ENCODE measurements around the gene GHITM.
"Not testable (repeated sequence)": the region's sequence is repeated elsewhere in the genome, so short reads cannot be mapped to it uniquely, and the experiment has no call there.

The GHITM gene, protein sequence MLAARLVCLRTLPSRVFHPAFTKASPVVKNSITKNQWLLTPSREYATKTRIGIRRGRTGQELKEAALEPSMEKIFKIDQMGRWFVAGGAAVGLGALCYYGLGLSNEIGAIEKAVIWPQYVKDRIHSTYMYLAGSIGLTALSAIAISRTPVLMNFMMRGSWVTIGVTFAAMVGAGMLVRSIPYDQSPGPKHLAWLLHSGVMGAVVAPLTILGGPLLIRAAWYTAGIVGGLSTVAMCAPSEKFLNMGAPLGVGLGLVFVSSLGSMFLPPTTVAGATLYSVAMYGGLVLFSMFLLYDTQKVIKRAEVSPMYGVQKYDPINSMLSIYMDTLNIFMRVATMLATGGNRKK

DNA sequence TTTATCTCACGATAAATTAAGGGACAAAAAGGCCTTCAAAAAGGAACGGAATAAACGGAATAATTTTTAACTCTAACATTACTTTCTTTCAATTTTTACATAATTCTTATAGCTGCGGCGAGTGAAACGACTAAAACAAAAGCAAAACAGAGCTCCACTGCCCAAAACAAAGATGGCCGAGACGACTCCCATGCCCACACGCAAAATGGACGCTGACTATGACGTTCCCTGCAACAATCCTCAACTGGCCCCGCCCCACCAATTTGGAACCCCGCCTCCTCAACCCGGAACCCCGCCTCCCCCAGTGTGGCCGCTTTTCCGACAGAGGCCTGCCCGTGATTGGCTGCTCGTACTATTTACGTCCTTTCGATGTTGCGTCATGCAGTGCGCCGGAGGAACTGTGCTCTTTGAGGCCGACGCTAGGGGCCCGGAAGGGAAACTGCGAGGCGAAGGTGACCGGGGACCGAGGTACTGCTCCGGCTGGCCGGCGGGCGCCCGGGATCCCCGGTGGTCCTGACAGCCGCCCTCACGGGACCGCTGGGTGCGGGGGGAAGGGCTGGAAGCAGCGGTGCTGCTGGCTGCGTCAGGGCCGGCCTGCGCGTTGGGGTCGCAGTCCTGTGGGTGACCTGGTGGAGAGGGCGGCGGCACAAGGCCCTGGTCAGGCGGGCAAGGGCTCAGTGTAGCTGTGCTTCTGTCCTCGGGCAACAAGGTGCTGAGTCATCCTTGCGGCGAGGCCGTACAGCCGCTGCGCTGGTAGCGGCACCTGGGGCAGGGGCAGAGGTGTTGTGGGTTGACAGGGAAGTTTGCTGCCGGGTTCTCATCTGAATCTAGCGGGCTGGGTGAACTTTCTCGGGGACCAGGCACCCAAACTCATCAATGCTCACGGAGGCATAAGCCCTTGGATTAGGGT is at the start of gene GHITM:
Gene GHITM (plus strand): TSS at position 384 of the 910 bp plus-strand sequence. CDS start 1,992 bp downstream, outside the sequence.
- H3K4me3 Mint-ChIP-seq = peak within 1 kb of the TSS; percentile 98
- no peaks in the 10 kb centered on the region for H3K27me3 Mint-ChIP-seq
- H3K36me3 Mint-ChIP-seq (ENCODE audit: low read depth) = peaks cover 50% of the 10 kb centered on the region
- H3K4me1 Mint-ChIP-seq (ENCODE audit: low read depth) = peaks cover 45% of the 10 kb centered on the region
- peak within 1 kb of the TSS; percentile 99 for H3K27ac Mint-ChIP-seq
- no peaks in the 10 kb centered on the region for H3K9me3 Mint-ChIP-seq
- DNase-seq = peak; percentile 99

DNA sequence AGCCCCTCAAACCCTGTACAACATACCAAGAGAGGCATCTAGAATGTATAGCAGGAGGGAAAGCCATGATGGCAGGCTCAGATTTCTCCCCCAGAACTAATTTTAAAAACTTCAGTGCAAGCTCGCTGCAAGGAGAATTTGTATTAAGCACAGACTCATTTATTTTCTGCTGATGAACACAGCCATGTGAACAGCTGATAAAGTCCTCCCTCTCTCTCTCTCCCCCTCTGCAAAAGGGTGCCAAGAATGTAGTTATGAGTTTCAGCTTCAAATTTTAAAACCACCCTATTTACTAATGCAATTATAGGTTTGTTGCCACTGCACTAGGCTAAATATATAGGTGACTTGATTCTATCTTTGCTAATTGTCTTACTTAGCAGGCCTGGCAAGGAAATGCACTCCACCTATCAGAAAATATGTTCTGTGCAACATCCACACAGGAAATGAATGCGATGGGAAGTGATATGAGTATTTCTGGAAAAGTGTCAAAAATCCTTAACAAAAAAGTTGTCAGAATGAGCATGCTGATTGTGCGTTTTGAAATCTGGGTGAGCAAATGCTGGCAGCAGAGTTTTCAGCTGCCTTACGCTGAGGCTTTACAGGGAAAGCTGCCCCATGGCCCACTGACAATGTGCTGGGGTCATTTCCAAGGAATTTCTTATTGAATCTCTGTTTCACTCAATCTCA is 43.4 kb upstream of the GHITM start:
- Mint-ChIP-seq H3K36me3 (ENCODE audit: low read depth) (no peaks in the 10 kb centered on the region), H3K9me3 (no peaks in the 10 kb centered on the region), H3K4me3 (no peak overlapping the region), H3K27ac (no peak overlapping the region), H3K4me1 (ENCODE audit: low read depth) (no peaks in the 10 kb centered on the region), H3K27me3 (peaks cover 10% of the 10 kb centered on the region)
- no peak for DNase-seq

DNA sequence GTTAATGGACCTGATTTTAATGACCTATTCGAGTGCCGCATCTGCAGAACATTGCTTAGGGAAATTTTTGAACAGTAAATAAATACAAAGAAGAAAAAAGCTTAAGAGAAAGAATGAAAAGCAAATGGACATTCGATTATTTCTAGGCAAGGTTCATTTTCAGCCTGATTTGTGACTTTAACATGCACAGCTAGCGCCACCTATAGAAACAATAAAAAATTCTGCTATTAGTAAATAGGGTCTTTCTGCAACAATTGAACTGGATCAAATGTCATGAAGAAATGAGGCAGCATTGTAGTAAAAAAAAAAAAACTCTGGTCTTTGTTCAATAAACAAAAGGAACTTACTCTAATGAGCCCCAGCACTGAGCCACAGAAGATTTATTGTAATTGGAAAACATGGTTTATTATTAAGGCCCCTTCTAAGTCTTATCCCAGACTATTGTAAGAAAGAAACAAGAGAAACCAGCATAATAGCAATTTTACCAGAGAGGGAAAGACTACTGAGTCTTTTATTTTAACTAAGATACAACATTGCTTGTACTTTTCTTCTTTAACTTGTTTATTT is 41.4 kb upstream of the GHITM start:
- Mint-ChIP-seq H3K4me3 (no peak overlapping the region), H3K27ac (no peak overlapping the region), H3K4me1 (ENCODE audit: low read depth) (no peaks in the 10 kb centered on the region), H3K36me3 (ENCODE audit: low read depth) (no peaks in the 10 kb centered on the region), H3K27me3 (peaks cover 10% of the 10 kb centered on the region), H3K9me3 (no peaks in the 10 kb centered on the region)
- no peak for DNase-seq

DNA sequence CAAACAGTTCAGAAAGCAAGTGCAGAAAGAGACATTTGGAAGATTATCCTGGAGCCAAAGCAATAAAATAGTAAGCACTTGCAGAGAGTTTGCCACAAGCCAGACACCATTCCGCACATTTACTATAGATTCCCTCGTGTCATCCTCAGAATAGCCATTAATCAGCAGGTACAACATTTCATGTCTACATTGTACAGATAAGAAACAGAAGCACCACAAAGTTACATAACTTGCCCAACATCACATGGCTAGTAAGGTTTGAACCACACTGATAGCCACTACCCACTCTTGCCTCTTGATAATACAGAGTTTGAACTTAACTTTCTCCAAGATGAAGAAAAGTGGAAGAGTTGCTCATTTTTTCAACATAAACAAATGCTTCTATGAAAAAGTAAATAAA is 40.6 kb upstream of the GHITM start:
- no peaks in the 10 kb centered on the region for H3K36me3 Mint-ChIP-seq (ENCODE audit: low read depth)
- H3K27ac Mint-ChIP-seq = no peak overlapping the region
- no peaks in the 10 kb centered on the region for H3K9me3 Mint-ChIP-seq
- no peak for DNase-seq
- peaks cover 10% of the 10 kb centered on the region for H3K27me3 Mint-ChIP-seq
- H3K4me1 Mint-ChIP-seq (ENCODE audit: low read depth) = no peaks in the 10 kb centered on the region
- no peak overlapping the region for H3K4me3 Mint-ChIP-seq

DNA sequence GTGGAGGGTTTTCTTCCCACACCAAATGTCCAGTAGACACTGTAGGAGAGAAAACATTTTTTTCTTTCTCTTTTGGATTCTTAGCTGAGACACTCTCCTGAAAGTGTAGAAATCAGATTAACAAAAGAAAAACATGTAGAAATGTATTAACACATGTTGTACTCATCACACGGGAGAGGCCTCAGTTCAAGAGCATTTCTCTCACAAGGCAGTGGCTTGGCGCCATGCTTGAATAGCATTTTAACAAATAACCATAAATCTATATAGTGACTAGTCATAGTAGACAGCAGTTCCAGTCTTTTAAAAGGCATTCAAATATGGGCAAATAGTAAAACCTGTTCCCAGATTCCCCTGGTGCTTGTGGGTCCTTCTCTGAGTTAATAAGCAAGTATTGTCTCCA is 38.3 kb upstream of the GHITM start:
- no peak overlapping the region for H3K4me3 Mint-ChIP-seq
- no peak for DNase-seq
- no peaks in the 10 kb centered on the region for H3K4me1 Mint-ChIP-seq (ENCODE audit: low read depth)
- H3K27me3 Mint-ChIP-seq = peaks cover 7% of the 10 kb centered on the region
- H3K27ac Mint-ChIP-seq = no peak overlapping the region
- no peaks in the 10 kb centered on the region for H3K36me3 Mint-ChIP-seq (ENCODE audit: low read depth)
- no peaks in the 10 kb centered on the region for H3K9me3 Mint-ChIP-seq

DNA sequence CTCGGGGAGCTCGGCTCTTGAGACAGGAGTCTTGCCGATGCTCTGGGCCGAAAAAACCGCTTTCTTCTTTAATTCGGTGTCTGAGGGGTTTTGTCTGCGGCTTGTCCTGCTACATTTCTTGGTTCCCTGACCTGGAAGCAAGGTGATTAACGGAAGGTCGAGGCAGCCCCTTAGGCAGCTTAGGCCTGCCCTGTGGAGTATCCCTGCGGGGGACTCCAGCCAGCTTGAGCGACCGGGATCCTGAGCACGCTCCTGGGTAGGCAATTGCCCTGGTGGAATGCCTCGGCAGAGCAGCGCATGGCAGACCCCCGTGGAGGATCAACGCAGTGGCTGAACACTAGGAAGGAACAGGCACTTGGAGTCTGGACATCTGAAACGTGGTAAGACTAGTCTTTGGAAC is 30.5 kb upstream of the GHITM start:
- H3K36me3 Mint-ChIP-seq (ENCODE audit: low read depth) = no peaks in the 10 kb centered on the region
- no peaks in the 10 kb centered on the region for H3K9me3 Mint-ChIP-seq
- H3K4me3 Mint-ChIP-seq = no peak overlapping the region
- H3K27ac Mint-ChIP-seq = no peak overlapping the region
- DNase-seq = no peak
- peaks cover 14% of the 10 kb centered on the region for H3K27me3 Mint-ChIP-seq
- H3K4me1 Mint-ChIP-seq (ENCODE audit: low read depth) = no peaks in the 10 kb centered on the region

DNA sequence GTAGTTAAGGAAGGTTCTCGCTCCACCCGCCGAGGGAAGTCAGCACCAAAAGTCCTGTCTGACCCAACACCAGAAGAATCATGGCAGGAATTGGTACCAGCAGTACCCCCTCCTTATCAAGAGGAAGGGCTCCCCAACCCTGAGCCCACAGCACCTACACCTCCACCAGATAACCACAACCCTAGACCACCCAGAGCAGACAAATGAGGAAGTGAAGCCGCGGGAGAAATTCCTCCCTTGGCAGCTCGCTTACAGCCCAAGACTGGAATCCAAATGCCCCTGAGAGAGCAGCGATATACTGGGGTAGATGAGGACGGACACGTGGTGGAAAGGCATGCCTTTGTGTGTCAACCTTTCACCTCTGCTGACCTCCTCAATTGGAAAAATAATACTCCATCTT is 29.5 kb upstream of the GHITM start:
- H3K9me3 Mint-ChIP-seq; H3K27ac Mint-ChIP-seq; H3K36me3 Mint-ChIP-seq (ENCODE audit: low read depth); H3K4me1 Mint-ChIP-seq (ENCODE audit: low read depth); DNase-seq; H3K4me3 Mint-ChIP-seq: not testable (repeated sequence)
- peaks cover 18% of the 10 kb centered on the region for H3K27me3 Mint-ChIP-seq

DNA sequence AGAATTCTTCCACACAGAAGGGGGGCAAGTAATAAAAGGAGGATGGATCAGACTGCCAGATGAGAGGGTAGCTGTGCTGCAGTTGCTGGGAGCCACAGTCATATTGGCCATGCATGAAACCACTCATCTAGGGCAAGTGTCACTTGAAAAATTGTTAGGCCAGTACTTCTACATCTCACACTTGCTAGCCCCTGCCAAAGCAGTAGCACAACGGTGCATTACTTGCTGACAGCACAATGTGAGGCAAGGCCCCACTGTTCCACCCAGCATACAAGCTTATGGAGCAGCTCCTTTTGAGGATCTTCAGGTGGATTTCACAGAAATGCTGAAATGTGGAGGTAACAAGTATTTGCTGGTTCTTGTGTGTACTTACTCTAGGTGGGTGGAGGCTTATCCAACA is 25.8 kb upstream of the GHITM start:
- not testable (repeated sequence) for H3K27ac Mint-ChIP-seq; H3K36me3 Mint-ChIP-seq (ENCODE audit: low read depth); H3K4me3 Mint-ChIP-seq; H3K9me3 Mint-ChIP-seq; DNase-seq; H3K4me1 Mint-ChIP-seq (ENCODE audit: low read depth)
- peaks cover 36% of the 10 kb centered on the region for H3K27me3 Mint-ChIP-seq

DNA sequence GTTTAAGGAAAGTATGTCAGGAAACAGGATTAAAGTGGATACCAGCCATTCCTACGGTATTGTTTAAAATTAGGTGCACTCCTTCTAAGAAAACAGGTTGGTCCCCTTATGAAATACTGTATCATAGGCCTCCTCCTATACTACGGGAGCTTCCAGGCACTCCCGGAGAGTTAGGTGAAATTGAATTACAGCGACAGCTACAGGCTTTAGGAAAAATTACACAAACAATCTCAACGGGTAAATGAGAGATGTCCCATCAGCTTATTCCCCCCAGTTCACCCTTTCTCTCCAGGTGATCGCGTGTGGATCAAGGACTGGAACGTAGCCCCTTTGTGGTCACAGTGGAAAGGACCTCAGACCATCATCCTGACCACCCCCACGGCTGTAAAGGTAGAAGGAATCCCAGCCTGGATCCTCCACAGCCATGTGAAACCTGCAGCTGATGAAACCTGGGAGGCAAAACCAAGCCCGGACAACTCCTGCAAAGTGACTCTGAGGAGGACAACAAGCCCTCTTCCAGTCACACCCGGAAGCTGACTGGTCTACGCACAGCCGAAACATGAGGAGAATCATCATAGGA is 25.1 kb upstream of the GHITM start:
- peaks cover 2% of the 10 kb centered on the region for H3K4me1 Mint-ChIP-seq (ENCODE audit: low read depth)

DNA sequence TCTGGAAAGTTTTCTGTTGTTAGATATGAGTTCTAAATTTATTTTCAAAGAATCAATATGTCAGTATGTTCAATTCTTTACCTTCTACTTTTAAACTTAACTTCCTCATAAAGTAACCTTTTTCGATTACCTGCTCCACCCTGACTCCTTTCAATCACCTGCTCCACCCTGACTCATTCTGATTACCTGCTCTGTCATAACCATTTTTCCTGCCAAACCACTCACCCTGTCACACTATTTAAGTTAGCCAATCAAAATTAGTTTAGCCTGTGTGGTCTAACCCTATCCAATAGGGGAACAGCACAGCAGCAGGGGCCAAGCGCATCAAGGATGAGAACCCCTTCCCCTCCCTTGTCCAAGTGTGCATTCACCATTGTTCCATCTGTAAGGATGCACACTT is 22.1 kb upstream of the GHITM start:
- not testable (repeated sequence) for DNase-seq; H3K4me3 Mint-ChIP-seq; H3K9me3 Mint-ChIP-seq; H3K36me3 Mint-ChIP-seq (ENCODE audit: low read depth); H3K4me1 Mint-ChIP-seq (ENCODE audit: low read depth); H3K27ac Mint-ChIP-seq
- H3K27me3 Mint-ChIP-seq = peaks cover 25% of the 10 kb centered on the region

More for the DNA sequence above, 25.1 kb upstream of the GHITM start:
- no peak for DNase-seq
- Mint-ChIP-seq H3K9me3 (no peaks in the 10 kb centered on the region), H3K27ac (no peak overlapping the region), H3K4me3 (no peak overlapping the region), H3K27me3 (peaks cover 36% of the 10 kb centered on the region), H3K36me3 (ENCODE audit: low read depth) (no peaks in the 10 kb centered on the region)

DNA sequence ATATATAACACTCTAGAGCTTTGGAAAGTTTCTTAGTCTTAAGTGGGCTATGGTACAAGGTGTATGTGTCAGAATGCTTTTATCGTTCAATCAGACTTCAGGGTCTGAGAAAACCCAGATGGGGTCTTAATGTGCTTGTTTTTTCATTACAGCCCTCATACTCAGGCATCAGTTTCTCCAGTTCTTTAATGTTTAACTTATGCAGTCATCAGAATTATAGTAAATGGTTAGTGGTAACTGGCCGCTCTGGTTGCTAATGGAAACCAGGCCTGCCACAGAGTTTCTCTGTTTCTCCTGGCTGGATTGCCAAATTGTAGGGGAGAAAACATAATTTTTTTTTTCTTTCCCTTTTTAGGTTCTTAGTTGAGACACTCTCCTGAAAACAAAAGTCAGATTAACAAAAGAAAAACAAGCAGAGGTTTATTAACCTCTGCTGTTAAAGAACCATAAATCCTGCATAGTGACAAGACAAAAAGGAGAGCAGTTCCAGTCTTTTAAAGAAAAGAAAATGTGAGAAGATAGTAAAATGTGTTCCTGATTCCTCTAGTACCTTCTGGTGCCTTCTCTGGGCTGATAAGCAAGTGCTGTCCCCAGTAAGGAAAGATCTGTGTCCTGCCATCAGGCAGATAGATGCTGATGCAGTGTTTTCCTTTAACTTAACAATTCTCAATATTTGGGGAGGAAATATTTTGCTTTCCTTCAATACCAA is 21.5 kb upstream of the GHITM start:
- H3K9me3 Mint-ChIP-seq = no peaks in the 10 kb centered on the region
- no peak for DNase-seq
- peaks cover 25% of the 10 kb centered on the region for H3K27me3 Mint-ChIP-seq
- no peaks in the 10 kb centered on the region for H3K36me3 Mint-ChIP-seq (ENCODE audit: low read depth)
- H3K4me3 Mint-ChIP-seq = no peak overlapping the region
- peaks cover 2% of the 10 kb centered on the region for H3K4me1 Mint-ChIP-seq (ENCODE audit: low read depth)
- H3K27ac Mint-ChIP-seq = no peak overlapping the region

DNA sequence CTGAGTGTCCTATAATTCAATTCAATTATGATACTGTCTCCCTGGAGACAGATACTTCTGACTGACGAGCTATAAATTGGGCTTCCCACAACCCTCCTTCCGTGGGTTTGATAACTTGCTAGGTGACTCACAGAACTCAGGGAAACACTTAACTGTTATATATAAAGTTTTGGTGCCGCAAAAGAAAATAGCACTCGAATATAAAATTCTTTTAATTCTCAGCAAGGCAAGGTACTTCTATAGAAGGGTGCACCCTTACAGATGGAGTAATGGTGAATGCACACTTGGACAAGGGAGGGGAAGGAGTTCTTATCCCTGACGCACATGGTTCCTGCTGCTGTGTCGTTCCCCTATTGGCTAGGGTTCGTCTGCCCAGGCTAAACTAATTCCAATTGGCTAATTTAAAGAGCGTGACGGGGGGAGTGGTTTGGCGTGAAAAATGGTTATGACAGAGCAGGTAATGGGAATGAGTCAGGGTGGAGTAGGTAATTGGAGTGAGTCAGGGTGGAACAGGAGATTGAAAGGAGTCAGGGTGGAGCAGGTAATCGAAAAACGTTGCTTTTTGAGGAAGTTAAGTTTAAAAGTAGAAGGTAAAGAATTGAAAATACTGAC is 20.8 kb upstream of the GHITM start:
- H3K27ac Mint-ChIP-seq = no peak overlapping the region
- H3K4me1 Mint-ChIP-seq (ENCODE audit: low read depth) = peaks cover 2% of the 10 kb centered on the region
- no peak for DNase-seq
- H3K27me3 Mint-ChIP-seq = peaks cover 25% of the 10 kb centered on the region
- no peaks in the 10 kb centered on the region for H3K9me3 Mint-ChIP-seq
- no peak overlapping the region for H3K4me3 Mint-ChIP-seq
- H3K36me3 Mint-ChIP-seq (ENCODE audit: low read depth) = no peaks in the 10 kb centered on the region

DNA sequence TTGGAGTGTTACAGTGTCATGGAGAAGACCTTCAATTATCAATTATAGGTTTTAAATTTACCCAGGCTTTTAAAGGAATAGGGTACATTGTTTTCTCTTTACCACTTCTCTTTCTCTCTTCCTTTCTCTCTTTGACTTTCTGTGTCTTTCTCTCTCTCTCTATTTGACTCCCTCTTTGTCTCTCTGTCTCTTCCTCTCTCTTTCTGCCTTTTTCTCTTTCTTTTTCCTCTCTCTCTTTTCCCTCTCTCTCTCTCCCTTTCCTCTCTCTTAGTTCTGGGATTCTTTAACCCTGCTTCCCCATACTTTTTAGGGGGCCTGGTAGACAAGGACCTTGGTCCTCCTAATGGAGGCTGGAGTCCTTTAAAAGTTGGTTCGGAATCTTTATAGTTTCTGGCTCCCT is 15.9 kb upstream of the GHITM start:
- Mint-ChIP-seq H3K4me1 (ENCODE audit: low read depth) (no peaks in the 10 kb centered on the region), H3K36me3 (ENCODE audit: low read depth) (peaks cover 6% of the 10 kb centered on the region), H3K27me3 (peaks cover 19% of the 10 kb centered on the region), H3K9me3 (peaks cover 22% of the 10 kb centered on the region), H3K27ac (no peak overlapping the region), H3K4me3 (no peak overlapping the region)
- DNase-seq = no peak

All from activated T-cell treated with anti-CD3 and anti-CD28 coated beads, Interleukin-2, amount 50 U/mL, for 24 hours (primary cell).